DMS153 treated with DMSO at 0.1 percent for 48 hours (cell line): ENCODE results near the gene XPNPEP2.
"Not testable (repeated sequence)": the region's sequence is repeated elsewhere in the genome, so short reads cannot be mapped to it uniquely, and the experiment has no call there.

Experiments
- DNase-seq: peaks from one replicate; lab custom pipeline; 2025; ENCODE audit not compliant: unreplicated experiment; lab: John Stamatoyannopoulos, UW

Gene XPNPEP2

GRCh38 chrX:129719268-129719667, 19.5 kb upstream of the XPNPEP2 start:
- DNase-seq = no peak

GRCh38 chrX:129719931-129720530, 18.7 kb upstream of the XPNPEP2 start:
- no peak for DNase-seq

- DNase-seq = no peak
Measured at GRCh38 chrX:129720741-129721140, 18.0 kb upstream of the XPNPEP2 start.

- DNase-seq = no peak
Measured at GRCh38 chrX:129721414-129721813, 17.4 kb upstream of the XPNPEP2 start.

GRCh38 chrX:129721870-129722269, 16.9 kb upstream of the XPNPEP2 start:
- DNase-seq = no peak

- DNase-seq = no peak
Measured at GRCh38 chrX:129723511-129723910, 15.3 kb upstream of the XPNPEP2 start.

- no peak for DNase-seq
Measured at GRCh38 chrX:129724754-129725153, 14.0 kb upstream of the XPNPEP2 start.

GRCh38 chrX:129726307-129727111, 12.3 kb upstream of the XPNPEP2 start:
- peak; percentile 26 for DNase-seq

GRCh38 chrX:129728061-129728460, 10.7 kb upstream of the XPNPEP2 start:
- DNase-seq = no peak

GRCh38 chrX:129731228-129731627, 7.6 kb upstream of the XPNPEP2 start:
- DNase-seq = no peak

GRCh38 chrX:129732857-129733256, 5.9 kb upstream of the XPNPEP2 start:
- DNase-seq = no peak

GRCh38 chrX:129733335-129733734, 5.4 kb upstream of the XPNPEP2 start:
- DNase-seq = no peak

GRCh38 chrX:129736491-129736890, 2.3 kb upstream of the XPNPEP2 start:
- no peak for DNase-seq

- no peak for DNase-seq
Measured at GRCh38 chrX:129737916-129738315, 863 bp upstream of the XPNPEP2 start.

- DNase-seq = no peak
Measured at GRCh38 chrX:129739578-129739977, 799 bp downstream of the XPNPEP2 start.

GRCh38 chrX:129741880-129742758, 3.3 kb downstream of the XPNPEP2 start:
- no peak for DNase-seq

- not testable (repeated sequence) for DNase-seq
Measured at GRCh38 chrX:129742759-129743152, 4.0 kb downstream of the XPNPEP2 start.

- DNase-seq = no peak
Measured at GRCh38 chrX:129743821-129744220, 5.0 kb downstream of the XPNPEP2 start.

GRCh38 chrX:129744861-129745321, 6.1 kb downstream of the XPNPEP2 start:
- no peak for DNase-seq

- no peak for DNase-seq
Measured at GRCh38 chrX:129746557-129747470, 8.0 kb downstream of the XPNPEP2 start.
